ELF-1 (cell line): Measurements from ENCODE around the gene C12orf60.

Source experiments
- DNase-seq: peaks from one replicate; pipeline ENCODE4 v3.0.0-alpha.2; 2016; ENCODE audit warnings: low read depth, low spot score

Gene C12orf60

DNA sequence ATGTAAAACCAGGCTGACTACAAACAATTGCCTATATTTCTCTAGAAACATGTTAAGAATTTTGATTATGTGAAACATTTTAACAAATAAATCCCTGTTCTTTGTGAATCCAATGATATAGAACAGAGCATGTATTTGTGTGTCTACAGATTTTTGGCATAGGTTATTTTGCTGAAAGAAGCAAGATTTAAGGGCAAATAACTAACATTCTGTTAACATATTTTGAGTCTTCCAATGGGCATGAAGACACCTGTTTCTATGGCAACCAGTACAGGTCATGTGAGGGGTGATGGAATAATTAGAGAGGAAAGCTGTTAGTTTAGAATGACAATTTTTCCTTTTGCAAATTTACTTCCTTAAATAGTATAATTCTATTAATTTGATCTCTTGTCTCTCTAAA lies 31.0 kb downstream of the C12orf60 start:
- no peak for DNase-seq

DNA sequence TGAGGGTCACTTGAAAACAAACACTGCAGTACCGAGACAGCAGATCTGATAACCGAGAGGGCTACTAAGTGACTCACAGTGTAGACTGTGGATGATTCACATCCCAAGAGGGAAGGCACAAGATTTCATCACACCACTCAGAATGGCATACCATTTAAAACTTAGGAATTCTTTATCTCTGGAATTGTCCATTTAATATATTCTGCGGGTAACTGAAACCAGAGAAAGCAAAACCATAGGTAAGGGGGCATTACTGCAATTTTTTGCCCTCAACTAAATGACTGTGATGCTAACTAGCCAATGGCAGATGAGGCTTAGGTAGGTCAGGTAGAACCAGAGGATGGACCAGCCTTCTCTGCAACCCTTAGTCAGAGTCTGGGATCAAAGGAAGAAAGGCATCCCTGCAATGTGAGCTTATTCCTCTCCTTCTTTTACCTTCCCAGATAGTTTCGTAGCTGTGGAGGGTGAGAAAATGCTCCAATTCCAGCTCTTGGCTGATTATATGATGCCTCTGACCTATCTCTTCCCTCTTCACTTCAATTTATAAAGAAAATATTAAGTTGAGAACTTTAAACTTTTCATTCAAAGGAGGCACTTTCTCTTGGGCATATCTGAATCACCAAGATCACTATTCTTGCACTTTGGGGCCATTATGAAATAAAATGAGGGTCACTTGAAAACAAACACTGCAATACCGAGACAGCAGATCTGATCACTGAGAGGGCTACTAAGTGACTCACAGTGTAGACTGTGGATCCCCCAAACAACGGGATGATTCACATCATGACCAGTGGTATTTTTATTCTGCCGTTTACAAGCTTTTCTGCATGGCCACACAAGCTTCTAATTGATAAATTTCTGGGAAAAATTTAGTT lies 33.1 kb downstream of the C12orf60 start:
- DNase-seq, result peak; percentile 26

DNA sequence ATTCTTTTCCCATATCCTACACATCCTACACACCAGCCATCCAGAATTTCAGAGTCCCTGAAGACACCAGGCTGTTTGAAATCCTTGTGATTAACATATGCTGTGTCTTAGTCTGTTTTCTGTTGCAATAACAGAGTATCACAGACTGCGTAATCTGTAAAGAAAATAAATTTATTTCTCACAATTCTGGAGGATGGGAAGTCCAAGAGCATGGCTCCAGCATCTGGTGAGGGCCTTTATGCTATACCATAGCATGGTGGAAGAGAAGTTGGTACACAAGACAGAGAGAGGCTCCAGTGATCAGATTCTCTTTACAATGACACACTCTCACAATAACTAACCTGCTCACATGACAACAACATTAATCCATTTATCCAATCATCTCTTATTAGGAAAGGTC lies 35.8 kb downstream of the C12orf60 start:
- no peak for DNase-seq

DNA sequence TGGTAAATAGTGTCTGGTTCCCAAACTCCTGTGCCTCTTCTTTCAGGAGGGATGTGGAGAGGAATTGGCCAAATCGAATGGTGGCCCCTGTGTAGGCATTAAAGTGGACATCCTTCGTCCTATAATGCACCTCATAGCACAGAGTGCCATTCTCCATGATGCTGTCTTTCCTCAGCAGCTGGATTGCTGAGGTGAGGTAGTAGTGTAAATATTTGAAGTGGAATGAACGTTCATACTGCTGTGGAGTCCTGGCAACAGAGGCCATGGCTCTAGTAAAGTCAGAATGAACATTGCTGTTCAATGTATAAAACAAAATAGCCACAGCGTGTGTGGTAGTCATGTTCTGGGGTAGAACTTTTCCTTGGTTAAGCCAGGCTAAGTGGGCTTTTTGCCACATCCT lies 37.1 kb downstream of the C12orf60 start:
- no peak for DNase-seq

DNA sequence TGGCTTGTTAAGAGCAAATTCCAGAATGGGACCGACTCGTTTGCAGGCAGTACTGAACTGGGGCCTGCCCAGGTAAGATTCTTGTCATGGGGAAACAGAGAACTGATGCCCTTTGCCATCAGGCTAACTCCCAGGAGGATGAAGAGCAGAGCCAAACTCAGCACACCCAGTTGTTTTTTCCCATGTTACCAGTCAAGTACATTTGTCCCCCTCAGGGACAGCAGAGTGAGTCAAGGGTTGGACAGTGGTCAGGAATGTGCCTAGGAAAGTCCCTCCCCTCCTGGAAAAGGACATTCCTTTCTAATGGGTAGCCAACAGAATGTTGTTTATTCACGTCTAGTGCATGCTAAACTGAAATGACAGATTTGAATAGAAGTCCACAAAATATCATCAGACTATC lies 38.3 kb downstream of the C12orf60 start:
- peak; percentile 56 for DNase-seq

DNA sequence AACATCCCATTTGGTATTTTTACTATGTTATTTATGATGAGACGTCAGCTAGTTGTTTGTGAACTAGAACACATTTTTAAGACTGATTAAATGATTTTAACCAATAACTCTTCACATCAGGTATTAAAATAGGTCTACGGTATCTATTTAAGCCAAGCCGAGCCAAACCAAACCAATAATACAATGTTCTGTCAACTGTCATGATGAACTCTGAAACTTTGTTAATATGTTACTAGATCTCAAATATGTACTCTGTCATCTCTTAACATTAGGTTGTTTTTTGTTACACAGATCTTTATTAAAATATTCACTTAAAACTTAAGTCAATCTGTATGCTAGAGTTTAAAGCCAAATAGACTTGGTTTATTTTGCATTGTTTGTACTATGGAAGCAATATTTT lies 38.8 kb downstream of the C12orf60 start:
- DNase-seq, result no peak

DNA sequence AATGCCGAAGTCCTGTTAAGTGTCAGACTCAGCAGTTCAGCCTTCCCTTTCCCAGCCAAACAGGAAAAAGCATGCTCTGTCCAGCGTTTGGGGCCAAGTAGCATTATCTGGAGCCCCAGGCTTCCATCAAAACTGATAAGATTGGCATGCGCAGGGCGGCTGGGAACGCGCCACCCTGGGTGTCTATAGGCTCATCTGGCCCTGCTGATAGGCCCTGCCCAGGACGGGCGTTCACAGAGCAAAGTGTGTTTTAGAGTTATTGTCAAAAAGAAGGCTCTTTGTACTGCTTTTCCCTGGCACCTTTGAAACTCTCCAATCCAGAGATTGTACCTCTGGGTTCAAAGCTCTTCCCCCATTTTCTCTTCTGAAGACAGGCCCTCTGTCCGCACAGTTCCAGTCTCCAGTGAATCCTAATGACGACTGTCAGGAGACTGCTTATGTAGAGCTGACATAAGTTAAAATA lies 40.0 kb downstream of the C12orf60 start, which contains the start of gene ART4:
Gene ART4 (minus strand): TSS at position 102 of the 463 bp plus-strand sequence. CDS start 413 bp downstream, outside the sequence.
- DNase-seq, result peak; percentile 68

DNA sequence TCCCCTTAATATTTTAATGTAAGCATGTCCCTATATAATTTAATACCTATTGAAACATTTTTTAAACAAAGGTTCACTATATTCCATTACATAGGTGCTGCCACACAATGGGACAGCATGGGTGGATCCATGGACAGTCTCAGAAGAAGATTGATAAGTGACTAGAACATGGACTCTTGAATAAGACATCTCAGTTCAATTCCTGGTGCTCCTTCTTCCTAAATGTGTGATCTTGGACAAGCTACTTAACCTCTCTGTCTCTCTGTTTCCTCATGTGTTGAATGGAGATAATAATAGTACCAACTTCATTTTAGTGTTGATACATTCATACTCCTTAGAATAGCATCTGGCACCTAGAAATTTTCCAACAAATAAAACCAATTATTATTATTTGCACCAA lies 40.9 kb downstream of the C12orf60 start:
- DNase-seq, result no peak

DNA sequence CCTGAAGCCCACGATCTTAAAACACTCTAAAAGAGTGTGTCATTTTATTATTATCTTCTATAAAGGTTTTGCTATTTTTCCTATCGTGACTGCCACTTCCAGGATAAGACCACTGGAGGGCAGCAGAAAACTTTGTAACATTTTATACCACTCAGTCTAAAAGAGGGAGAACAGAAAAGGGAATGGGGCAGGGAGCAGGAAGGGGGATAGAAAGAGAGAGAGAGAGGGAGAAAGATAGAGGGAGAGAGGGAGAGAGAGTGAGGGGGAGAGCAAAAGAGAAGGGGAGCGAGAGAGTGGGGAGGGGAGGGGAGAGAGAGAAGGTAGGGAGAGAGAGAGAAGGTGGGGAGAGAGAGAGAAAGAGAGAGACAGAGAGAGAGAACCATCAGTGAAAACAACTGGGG lies 41.9 kb downstream of the C12orf60 start:
- peak; percentile 27 for DNase-seq

DNA sequence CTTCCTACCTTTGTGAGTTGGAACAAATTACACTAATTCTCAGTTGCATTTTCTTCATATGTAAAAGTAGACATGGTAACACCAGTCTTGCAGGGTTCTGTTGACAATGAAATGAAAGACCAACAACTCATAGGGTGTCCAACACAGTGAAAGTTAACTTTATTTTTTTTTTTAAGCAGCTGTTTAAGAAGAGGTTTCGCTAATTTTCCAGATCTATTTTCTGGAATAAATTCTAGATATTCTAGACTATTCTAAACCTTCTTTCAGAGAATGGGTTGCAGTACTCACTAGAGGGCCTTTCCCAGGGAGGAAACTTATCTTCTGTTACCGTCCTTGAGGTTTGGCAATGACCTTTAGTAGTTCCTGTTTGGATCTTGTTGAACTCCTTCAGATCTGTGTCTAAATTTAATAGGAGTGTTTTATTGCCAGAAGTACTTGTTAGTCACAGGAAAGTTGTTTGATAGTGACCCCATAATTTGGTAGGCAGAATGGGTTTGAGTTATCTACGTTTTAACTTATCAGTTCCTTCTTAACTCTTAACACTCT lies 42.6 kb downstream of the C12orf60 start:
- no peak for DNase-seq

DNA sequence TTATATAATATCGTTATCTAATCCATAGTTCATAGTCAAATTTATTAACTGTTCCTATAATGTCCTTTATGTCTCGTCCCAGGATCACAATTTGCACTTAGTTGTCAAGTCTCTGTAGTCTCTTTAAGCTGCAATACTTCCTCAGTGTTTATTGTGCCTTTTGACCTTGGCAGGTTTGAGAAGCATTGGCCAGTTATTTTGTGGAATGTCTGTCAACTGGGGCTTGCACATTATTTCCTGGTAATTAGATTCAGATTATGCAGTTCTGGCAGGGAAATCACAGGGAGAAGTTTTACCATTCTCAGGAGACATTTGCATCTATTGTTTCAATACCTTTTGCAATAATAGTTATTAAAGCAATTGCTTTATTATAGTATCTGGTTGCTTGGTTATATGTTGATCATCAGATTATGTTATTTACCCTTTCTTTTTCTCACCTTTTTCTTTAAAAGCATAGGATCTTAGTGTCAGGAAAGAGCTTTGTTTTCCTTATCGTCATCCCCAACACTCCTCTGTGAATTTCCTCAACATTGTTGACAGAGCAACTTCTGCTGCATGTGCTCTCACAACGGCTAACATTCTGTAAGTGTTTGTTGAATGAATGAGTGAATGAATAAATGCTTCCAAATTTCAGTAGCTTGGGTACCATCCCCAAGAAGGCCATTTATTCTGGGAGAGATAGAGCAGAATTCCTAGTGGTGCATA lies 43.6 kb downstream of the C12orf60 start:
- DNase-seq, result no peak

DNA sequence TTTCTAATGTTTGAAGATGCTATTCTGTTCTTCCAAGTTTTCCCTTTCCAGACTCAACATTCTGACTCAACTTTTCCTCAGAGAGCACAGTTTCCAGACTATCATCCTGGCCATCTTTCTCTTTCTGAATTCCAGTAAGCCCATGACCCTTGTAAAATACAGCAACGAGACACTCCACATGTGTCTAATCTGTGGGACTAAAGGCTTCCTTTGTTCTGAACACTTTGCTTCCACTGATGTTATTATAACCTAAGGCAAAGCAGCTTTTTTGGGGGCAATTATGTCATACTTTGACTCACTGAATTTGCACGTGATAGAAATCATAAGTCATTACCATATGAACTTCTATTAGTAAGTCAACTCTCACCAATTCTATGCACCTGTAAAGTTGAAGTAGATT lies 46.2 kb downstream of the C12orf60 start:
- DNase-seq, result no peak

DNA sequence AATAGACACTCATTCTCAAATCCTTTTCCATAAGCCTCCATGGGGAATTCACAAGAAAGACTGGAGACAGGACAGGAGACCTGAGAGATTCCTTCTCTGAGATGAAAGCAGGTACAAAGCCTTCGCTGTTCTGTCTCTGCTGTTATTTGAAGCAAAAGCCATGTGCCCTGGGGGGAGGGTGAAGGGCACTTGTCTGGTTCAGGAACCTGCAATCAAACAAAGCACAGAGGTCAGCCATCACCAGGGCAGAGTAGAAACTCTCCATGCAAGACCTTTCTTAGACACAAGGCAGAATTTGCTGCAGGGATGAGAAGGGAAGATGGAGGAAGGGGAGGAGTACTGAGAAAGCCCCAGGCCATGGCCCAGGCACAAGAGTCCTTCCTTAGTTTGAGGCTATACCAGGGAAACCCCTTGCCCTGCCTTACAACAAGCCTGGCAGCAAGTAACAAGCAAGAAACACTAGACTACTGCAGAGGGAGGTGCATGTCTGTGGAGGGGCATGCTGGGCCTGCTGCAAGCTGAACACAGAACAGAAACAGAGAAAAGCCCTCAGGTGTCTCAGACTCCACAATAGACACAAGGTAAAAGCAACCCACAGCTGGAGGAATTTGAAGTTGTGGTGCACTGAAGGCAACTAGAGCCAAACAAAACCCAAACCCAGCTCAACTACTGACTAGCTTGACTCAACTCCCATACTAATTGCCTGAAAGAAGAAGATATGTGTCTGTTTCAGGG lies 47.6 kb downstream of the C12orf60 start:
- DNase-seq, result peak; percentile 87

DNA sequence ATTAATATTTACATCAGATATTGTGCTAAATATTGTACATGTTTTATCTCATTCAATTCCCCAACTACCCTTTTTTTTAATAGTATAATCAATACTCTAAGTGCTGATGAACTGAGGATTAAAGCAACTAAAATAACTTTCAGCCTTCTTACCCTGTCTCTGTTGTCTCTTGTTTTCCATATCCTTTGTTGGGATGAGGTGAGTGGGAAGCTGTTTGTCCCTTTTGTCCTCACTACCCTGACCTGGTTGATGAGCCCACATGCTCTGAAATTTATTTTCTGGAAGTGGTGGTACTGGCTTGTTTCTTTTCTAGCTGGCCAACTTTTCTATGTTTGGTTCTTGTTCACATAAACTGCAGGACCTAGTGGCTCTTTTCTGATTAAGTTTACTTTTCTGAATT lies 49.4 kb downstream of the C12orf60 start:
- no peak for DNase-seq

DNA sequence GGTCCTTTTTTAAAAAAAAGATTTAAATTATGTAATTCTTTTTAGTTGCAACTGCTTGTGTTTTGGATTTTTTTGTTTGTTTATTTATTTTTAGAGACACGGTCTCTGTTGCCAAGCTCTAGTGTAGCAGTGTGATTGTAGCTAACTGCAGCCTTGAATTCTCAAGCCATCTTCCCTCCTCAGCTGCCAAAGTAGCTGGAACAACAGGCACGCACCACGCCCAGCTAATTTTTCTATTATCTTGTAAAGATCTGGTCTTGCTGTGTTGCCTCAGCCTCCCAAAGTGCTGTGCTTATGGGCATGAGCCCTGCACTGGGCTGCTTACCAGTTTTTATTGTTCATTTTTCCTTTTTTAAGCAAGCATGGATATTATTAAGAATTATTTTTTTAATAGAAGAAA lies 50.5 kb downstream of the C12orf60 start:
- peak; percentile 36 for DNase-seq

DNA sequence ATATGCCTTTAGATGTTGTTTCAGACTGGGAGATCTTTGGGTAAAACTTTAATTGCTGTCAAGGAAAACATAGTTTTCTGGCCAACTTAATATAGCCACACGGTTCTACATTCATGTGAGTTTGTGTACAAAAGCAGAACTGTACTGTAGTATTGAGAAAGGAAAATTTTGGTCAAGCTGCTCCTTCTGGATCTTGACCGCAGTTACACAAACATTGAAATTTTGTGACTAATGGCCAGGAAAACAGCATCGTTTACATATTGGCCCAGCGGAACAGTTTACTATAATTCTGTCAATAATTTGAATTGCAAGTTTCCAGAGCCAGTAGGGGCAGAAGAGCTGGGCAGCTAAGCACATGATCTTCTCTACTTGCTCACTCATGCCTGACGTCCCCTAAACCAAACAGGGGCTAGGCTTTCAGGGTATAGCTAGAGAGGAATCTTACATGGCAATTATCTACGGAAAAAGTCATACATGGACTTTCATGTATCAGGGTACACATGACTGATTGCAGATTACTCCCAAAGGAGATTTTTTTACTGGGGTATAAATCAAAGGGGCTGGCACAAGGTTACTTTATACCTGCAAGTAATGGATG lies 51.2 kb downstream of the C12orf60 start:
- DNase-seq, result no peak

DNA sequence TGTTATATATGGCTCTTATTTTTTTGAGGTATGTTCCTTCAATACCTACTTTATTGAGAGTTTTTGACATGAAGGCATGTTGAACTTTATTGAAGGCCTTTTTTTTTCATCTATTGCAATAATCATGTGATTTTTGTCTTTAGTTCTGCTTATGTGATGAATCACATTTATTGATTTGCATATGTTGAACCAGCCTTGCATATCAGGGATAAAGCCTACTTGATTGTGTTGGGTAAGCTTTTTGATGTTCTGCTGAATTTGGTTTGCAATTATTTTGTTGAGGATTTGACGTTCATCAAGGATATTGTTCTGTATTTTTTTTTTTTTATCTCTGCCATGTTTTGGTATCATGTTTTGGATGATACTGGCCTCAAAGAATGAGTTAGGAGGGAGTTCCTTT lies 55.0 kb downstream of the C12orf60 start:
- DNase-seq, result no peak

DNA sequence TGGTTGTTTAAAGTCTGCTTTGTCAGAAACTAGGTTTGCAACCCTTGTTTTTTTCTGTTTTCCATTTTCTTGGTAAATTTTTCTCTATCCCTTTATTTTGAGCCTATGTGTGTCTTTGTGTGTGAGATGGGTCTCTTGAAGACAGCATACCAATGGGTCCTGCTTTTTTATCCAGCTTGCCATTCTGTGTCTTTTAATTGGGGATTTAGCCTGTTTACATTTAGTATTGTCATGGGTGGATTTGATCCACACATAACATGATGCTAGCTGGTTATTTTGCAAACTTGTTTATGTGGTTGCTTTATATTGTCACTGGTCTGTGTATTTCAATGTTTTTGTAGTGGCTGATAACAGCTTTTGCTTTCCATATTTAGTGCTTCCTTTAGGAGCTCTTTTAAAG lies 57.0 kb downstream of the C12orf60 start:
- DNase-seq, result no peak

DNA sequence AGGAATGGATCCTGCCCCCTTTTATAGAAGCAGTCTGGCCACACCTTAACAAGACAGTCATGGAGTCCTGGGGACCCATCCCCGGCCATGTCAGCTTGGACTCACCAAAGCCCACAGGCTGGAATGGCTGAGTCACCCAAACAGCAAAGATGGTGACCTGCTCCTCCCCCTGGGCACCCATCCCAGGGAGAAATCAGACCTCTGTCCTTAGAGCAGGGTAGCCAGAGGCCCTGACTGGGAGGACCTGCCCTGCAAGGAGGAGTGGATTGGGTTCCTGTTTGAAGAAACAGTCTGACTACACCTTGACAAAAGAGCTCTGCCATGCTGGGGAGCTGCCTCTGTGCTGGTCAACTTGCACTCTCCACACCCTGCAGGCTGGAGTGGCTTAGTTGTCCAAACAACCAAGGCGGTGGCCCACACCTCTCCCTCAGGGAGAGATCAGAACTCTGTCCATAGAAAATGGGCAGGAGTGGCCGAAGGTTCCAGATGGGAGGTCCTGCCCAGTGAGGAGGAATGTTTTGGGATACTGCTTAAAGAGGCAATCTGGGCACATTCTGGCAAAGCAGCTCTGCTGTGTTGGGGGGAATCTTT lies 65.5 kb downstream of the C12orf60 start:
- no peak for DNase-seq

DNA sequence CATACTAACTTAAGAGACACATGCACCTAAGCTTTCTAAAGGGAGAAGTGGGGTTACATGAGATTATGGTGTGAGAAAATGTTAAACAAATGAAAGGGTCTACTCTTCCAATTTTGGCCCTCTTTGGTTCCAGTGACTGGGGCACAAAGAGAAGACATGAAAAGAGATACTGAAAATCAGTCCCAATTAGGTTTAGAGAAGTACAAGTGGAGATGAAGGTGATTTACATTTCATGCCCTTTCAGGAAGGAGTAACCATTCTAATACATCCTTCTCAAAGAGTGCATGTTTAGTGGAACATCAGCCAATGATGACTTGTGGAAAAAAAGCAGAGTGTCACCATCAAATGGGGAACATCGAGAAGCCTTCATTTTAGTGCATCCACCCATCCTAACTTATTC lies 67.8 kb downstream of the C12orf60 start:
- no peak for DNase-seq

DNA sequence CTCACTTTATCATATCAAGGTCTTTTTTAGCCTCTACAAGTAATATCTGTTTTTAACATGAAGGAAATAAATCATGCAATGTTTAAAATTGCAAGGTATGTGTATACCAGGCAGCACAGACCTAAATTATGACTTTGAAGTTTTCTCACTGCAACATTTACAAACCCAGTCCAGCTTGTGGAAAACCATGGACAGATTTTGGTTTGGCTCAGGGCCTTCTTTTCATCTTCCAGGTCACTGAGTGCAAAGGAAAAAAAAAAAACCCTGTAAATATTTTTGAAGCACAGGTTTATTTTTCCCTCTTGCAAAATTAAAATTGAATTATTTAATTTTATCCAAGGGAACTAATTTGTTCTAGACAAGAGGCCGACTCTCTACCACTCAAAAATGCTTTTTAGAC lies 68.4 kb downstream of the C12orf60 start:
- DNase-seq, result no peak
